K562 (cell line): ENCODE measurements around the gene NBEAL2.

Source experiments
- EP300 ChIP-seq: IDR thresholded peaks from 2 replicates; pipeline ENCODE4 v1.6.1; 2012; ENCODE audit warnings: low read length, improper control_type of control experiment
- NFRKB ChIP-seq: fragments of 450-650 bp; IDR thresholded peaks from 2 replicates; pipeline ENCODE4 v1.6.1; 2016; ENCODE audit warnings: low read depth
- SP2 ChIP-seq: IDR thresholded peaks from 2 replicates; pipeline ENCODE4 v1.6.1; 2011; ENCODE audit warnings: mild to moderate bottlenecking, low read depth, low read length, moderate library complexity; ENCODE audit not compliant: poor library complexity, severe bottlenecking; ENCODE audit errors: extremely low read depth
- ZFP36 ChIP-seq: fragments of 150-350 bp; IDR thresholded peaks from 2 replicates; pipeline ENCODE4 v1.6.1; 2018; ENCODE audit warnings: low read length, low read depth; ENCODE audit not compliant: partially characterized antibody
- TF ChIP-seq, protein P1 (sequence below), 3 experiments: IDR thresholded peaks in 2 of 3; conservative IDR thresholded peaks in 1 of 3; 2 replicates each; pipeline ENCODE4 v1.5.1; 2011 to 2012; ENCODE audit warnings: low read length in 3 of 3, mild to moderate bottlenecking in 3 of 3, control low read depth in 2 of 3, improper control_type of control experiment in 1 of 3, inconsistent platforms in 1 of 3, low read depth in 1 of 3, mixed read lengths in 1 of 3, moderate library complexity in 1 of 3; ENCODE audit not compliant: insufficient read depth in 2 of 3
- TF ChIP-seq, protein P2 (sequence below): sonication (generic); formaldehyde crosslinking; IDR thresholded peaks from 2 replicates; pipeline ENCODE4 v1.9.0; 2022; ENCODE audit warnings: mild to moderate bottlenecking, missing genetic modification reagents
- TF ChIP-seq, protein P3 (sequence below): fragments of 250-450 bp; sonication (Bioruptor Pico); IDR thresholded peaks from 2 replicates; pipeline ENCODE4 v1.8.0; 2022; ENCODE audit warnings: moderate library complexity, mild to moderate bottlenecking, inconsistent platforms

DNA sequence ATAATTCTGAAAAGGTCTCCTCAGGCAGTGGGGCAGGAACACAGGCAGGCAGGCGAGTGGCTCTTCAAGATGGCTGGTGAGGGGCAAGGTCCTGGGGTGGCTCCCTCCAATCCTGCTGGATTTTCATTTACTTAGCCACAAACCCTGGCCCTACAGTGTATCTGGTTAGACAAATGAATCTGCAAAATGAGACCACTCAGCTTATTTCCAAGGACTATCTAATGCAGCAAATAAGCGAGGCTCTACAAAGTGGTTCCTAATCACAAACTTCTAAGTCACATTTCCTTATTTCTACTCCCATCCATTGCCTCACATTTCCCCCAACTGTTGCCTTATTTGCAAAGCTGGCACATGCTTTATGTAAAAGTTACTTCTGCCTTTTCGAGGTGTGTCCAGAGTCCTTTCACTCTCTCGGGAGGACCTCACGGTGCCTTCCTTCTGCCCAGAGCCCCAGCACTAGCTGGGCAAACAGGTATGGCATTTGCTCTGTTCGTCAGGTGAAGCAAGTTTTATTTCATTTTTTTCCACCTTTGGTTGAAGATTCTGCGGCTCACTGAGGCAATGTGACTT, 43.4 kb upstream of the NBEAL2 start:
- TF ChIP-seq, protein P1, sequence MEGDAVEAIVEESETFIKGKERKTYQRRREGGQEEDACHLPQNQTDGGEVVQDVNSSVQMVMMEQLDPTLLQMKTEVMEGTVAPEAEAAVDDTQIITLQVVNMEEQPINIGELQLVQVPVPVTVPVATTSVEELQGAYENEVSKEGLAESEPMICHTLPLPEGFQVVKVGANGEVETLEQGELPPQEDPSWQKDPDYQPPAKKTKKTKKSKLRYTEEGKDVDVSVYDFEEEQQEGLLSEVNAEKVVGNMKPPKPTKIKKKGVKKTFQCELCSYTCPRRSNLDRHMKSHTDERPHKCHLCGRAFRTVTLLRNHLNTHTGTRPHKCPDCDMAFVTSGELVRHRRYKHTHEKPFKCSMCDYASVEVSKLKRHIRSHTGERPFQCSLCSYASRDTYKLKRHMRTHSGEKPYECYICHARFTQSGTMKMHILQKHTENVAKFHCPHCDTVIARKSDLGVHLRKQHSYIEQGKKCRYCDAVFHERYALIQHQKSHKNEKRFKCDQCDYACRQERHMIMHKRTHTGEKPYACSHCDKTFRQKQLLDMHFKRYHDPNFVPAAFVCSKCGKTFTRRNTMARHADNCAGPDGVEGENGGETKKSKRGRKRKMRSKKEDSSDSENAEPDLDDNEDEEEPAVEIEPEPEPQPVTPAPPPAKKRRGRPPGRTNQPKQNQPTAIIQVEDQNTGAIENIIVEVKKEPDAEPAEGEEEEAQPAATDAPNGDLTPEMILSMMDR (IDR thresholded peaks at IDR 0.05 in 2 of 3, conservative IDR thresholded peaks at IDR 0.05 in 1 of 3; ENCODE audit: insufficient read depth in 2 of 3, low read depth in 1 of 3, low read length in 3 of 3), result no peak
- TF ChIP-seq ZFP36, result no peak
- TF ChIP-seq SP2, result no peak
- TF ChIP-seq, protein P2, sequence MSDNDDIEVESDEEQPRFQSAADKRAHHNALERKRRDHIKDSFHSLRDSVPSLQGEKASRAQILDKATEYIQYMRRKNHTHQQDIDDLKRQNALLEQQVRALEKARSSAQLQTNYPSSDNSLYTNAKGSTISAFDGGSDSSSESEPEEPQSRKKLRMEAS (CRISPR knock-in tag), result no peak
- TF ChIP-seq, protein P3, sequence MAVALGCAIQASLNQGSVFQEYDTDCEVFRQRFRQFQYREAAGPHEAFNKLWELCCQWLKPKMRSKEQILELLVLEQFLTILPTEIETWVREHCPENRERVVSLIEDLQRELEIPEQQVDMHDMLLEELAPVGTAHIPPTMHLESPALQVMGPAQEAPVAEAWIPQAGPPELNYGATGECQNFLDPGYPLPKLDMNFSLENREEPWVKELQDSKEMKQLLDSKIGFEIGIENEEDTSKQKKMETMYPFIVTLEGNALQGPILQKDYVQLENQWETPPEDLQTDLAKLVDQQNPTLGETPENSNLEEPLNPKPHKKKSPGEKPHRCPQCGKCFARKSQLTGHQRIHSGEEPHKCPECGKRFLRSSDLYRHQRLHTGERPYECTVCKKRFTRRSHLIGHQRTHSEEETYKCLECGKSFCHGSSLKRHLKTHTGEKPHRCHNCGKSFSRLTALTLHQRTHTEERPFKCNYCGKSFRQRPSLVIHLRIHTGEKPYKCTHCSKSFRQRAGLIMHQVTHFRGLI (CRISPR knock-in tag), result no peak
- TF ChIP-seq EP300, result no peak
- TF ChIP-seq NFRKB, result no peak
